OCI-LY7 (cell line): Measurements from ENCODE around the gene AP1M1. TPM values are rescaled to one million over a fixed set of nuclear protein-coding genes. Genes with fewer than 3 reads are reported as not detected.

Source experiments
- BruUV-seq: library from RNA; stranded (reverse); fragments of 400-500 nt; replicated peaks from 2 replicates; lab custom pipeline; 2021; lab: Mats Ljungman, UMichigan
- CTCF ChIA-PET: fragments of 300-600 bp; sonication (Branson Sonifier 250); formaldehyde crosslinking; loops from one replicate; lab custom pipeline; 2022; ENCODE audit warnings: antibody characterized with exemption; ENCODE audit not compliant: unreplicated experiment; lab: Charles Lee
- POLR2A ChIA-PET: fragments of 300-600 bp; sonication (Branson Sonifier 250); formaldehyde crosslinking; loops from one replicate; lab custom pipeline; 2022; ENCODE audit warnings: antibody characterized with exemption; lab: Charles Lee
- DNase-seq: peaks from one replicate; pipeline ENCODE4 v3.0.0-alpha.2; 2015; ENCODE audit warnings: low spot score
- H2AFZ ChIP-seq: fragments of 200-600 bp; sonication (generic), shearing (Covaris generic); 2 replicates; pipeline ENCODE4 v1.6.1; 2014; ENCODE audit warnings: mild to moderate bottlenecking, antibody characterized with exemption, low read length, moderate library complexity
- H3K27ac ChIP-seq: fragments of 200-600 bp; sonication (generic); 2 replicates; pipeline ENCODE4 v1.5.1; 2014; ENCODE audit warnings: mixed run types, low read depth, mild to moderate bottlenecking, moderate library complexity, low read length, inconsistent platforms; ENCODE audit not compliant: poor library complexity, severe bottlenecking
- H3K36me3 ChIP-seq: fragments of 200-600 bp; sonication (generic); 2 replicates; pipeline ENCODE4 v1.6.1; 2014; ENCODE audit warnings: mild to moderate bottlenecking, antibody characterized with exemption, low read length, moderate library complexity, mixed read lengths; ENCODE audit not compliant: insufficient read depth
- H3K4me1 ChIP-seq: fragments of 200-600 bp; sonication (generic); 2 replicates; pipeline ENCODE4 v1.5.1; 2014; ENCODE audit warnings: mild to moderate bottlenecking, low read length; ENCODE audit not compliant: insufficient read depth, poor library complexity, severe bottlenecking
- H3K4me2 ChIP-seq: fragments of 200-600 bp; sonication (generic); 2 replicates; pipeline ENCODE4 v1.6.1; 2014; ENCODE audit warnings: mild to moderate bottlenecking, low read length
- H3K4me3 ChIP-seq: fragments of 200-600 bp; sonication (generic); 2 replicates; pipeline ENCODE4 v1.5.1; 2014; ENCODE audit warnings: mild to moderate bottlenecking, low read depth, low read length; ENCODE audit not compliant: poor library complexity, severe bottlenecking
- H3K79me2 ChIP-seq: fragments of 200-600 bp; sonication (generic); 2 replicates; pipeline ENCODE4 v1.6.1; 2016; ENCODE audit warnings: low read depth, mild to moderate bottlenecking, low read length, moderate library complexity, mixed read lengths; ENCODE audit not compliant: insufficient read depth
- H3K9me2 ChIP-seq: fragments of 200-600 bp; sonication (generic); 2 replicates; pipeline ENCODE4 v1.6.1; 2016; ENCODE audit warnings: mild to moderate bottlenecking, low read length, mixed read lengths; ENCODE audit not compliant: insufficient read depth
- H3K9me3 ChIP-seq: fragments of 200-600 bp; sonication (generic); 2 replicates; pipeline ENCODE4 v1.6.1; 2014; ENCODE audit warnings: mild to moderate bottlenecking, mixed run types, low read length, mixed read lengths
- H4K20me1 ChIP-seq: fragments of 200-600 bp; sonication (generic); 2 replicates; pipeline ENCODE4 v1.6.1; 2014; ENCODE audit warnings: mild to moderate bottlenecking, antibody characterized with exemption, low read length, moderate library complexity, mixed read lengths; ENCODE audit not compliant: insufficient read depth
- CTCF ChIP-seq: fragments of 200-600 bp; sonication (generic); conservative IDR thresholded peaks from 2 replicates; pipeline ENCODE4 v1.5.1; 2014; ENCODE audit warnings: mild to moderate bottlenecking, antibody characterized with exemption, low read length, moderate library complexity, mixed read lengths
- EZH2phosphoT487 ChIP-seq: fragments of 200-600 bp; sonication (generic); IDR thresholded peaks from 2 replicates; pipeline ENCODE4 v1.6.1; 2018; ENCODE audit warnings: low read depth, borderline replicate concordance, mild to moderate bottlenecking, mixed run types, antibody characterized with exemption, low read length, moderate library complexity, mixed read lengths
- intact Hi-C: fragments of 100-400 bp; cut with micrococcal nuclease; formaldehyde crosslinking; loops from one replicate; pipeline ENCODE4 v1.10.0; 2022; ENCODE audit not compliant: unreplicated experiment
- total RNA-seq, 2 experiments: library from RNA; depleted of rRNA in 1 of 2; stranded (reverse); fragments of >200 nt in 1 of 2; shearing (Covaris generic) in 1 of 2; gene quantifications; 2 replicates each; pipeline ENCODE4 v1.2.3, GENCODE V29; 2014 to 2022

Gene AP1M1
- total RNA-seq, 2 experiments from 2014 or later: 92.9 to 94.6 TPM

- Histone ChIP-seq H3K36me3 (no peaks in the 10 kb centered on the region), H3K4me1 (peaks cover 20% of the 10 kb centered on the region), H4K20me1 (no peaks in the 10 kb centered on the region), H2AFZ (no peak overlapping the region), H3K79me2 (no peaks in the 10 kb centered on the region), H3K9me3 (no peaks in the 10 kb centered on the region), H3K9me2 (no peaks in the 10 kb centered on the region), H3K27ac (no peak overlapping the region), H3K4me3 (no peak overlapping the region), H3K4me2 (no peak overlapping the region)
- ChIA-PET POLR2A (no interaction called here), CTCF (no interaction called here)
- no peak for DNase-seq
- TF ChIP-seq CTCF: no peak
- no peak for TF ChIP-seq EZH2phosphoT487
- no TSS peak for BruUV-seq
- intact Hi-C loops: no loop called here
Observed at GRCh38 chr19:16285769-16286498, 88.2 kb downstream of the AP1M1 start.

- CTCF ChIA-PET: no interaction called here
- no peaks in the 10 kb centered on the region for H3K36me3 ChIP-seq
- no peak for DNase-seq
- H4K20me1 ChIP-seq: no peaks in the 10 kb centered on the region
- no peaks in the 10 kb centered on the region for H3K9me3 ChIP-seq
- POLR2A ChIA-PET: no interaction called here
- H3K4me2 ChIP-seq: no peak overlapping the region
- TF ChIP-seq CTCF (no peak), EZH2phosphoT487 (no peak)
- no peaks in the 10 kb centered on the region for H3K9me2 ChIP-seq
- no peak overlapping the region for H3K27ac ChIP-seq
- H3K4me1 ChIP-seq: peaks cover 7% of the 10 kb centered on the region
- no peak overlapping the region for H2AFZ ChIP-seq
- no peak overlapping the region for H3K4me3 ChIP-seq
- BruUV-seq: no TSS peak
- H3K79me2 ChIP-seq: no peaks in the 10 kb centered on the region
- intact Hi-C loops: no loop called here
Observed at GRCh38 chr19:16288544-16288943, 90.8 kb downstream of the AP1M1 start.

- TF ChIP-seq EZH2phosphoT487: no peak
- no peak for TF ChIP-seq CTCF
- DNase-seq: no peak
- Histone ChIP-seq H3K9me3 (no peaks in the 10 kb centered on the region), H3K9me2 (no peaks in the 10 kb centered on the region), H3K4me1 (no peaks in the 10 kb centered on the region), H3K36me3 (no peaks in the 10 kb centered on the region), H2AFZ (no peak overlapping the region), H3K4me2 (no peak overlapping the region), H3K79me2 (no peaks in the 10 kb centered on the region), H3K4me3 (no peak overlapping the region), H4K20me1 (no peaks in the 10 kb centered on the region), H3K27ac (no peak overlapping the region)
- intact Hi-C loops: no loop called here
- ChIA-PET POLR2A (no interaction called here), CTCF (no interaction called here)
- BruUV-seq: no TSS peak
Observed at GRCh38 chr19:16289594-16289993, 91.9 kb downstream of the AP1M1 start.
